Mammary epithelial cell (primary cell): ENCODE measurements around the gene TCF7L1.

Source experiments
- CTCF ChIP-seq, 2 donors: IDR thresholded peaks in 1 of 2; conservative IDR thresholded peaks in 1 of 2; 2 replicates each; pipeline ENCODE4 v1.5.1; 2011 to 2012; ENCODE audit warnings: inconsistent platforms in 2 of 2, low read length in 2 of 2, mild to moderate bottlenecking in 2 of 2, control low read depth in 1 of 2, low read depth in 1 of 2; ENCODE audit not compliant: insufficient read depth in 1 of 2; ENCODE audit errors: extremely low read depth in 1 of 2
- EZH2 ChIP-seq: IDR thresholded peaks from 2 replicates; pipeline ENCODE4 v1.6.1; 2012; ENCODE audit warnings: low read length, inconsistent platforms, borderline replicate concordance

DNA sequence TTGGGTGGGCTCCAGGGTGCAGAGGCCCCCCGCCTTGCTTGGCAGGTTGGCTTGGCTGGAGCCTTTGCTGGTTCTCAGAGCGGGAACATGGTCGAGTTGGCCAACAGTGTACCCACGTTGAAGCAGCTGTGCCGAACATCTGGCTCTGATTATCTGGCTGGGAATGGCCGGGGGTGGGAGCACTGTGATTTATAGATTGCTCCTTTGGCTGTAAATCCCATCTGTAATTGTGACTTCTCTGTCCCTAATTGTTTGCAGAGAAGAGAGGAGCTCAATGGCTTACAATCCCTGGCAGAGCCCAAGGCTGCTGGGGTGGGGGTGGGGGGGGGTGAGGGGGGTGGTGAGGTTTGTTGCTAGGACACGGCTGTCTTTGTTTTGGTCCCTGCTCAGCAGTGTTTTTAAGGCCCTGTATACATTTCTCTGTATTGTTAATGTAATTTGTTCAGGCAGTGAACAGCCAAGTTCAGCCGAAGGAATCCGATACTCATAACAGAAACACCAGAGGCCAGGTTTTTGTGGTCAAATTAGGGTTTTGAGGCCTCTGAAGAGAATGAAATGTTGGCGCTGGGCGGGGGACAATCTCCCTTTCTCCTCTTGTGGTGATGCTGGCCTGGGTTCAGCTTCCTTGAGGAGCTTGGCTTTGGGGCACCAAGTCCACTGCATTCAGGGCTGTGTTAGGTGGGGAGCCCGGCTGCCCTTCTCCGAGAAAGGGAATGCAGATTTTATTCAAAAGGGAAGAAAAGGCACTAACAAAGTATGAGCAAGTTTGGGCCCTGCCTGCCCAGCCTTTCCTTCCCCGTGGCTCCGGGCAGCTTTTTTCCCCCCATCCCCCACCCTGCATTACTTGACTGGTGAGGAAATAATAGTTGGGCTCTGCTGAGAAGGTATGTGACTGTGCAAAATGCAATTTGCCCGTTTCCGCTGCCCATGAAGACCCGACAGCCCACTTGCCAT lies 82.5 kb downstream of the TCF7L1 start:
- TF ChIP-seq CTCF (conservative IDR thresholded peaks at IDR 0.05 in 1 of 2, IDR thresholded peaks at IDR 0.05 in 1 of 2; ENCODE audit: extremely low read depth in 1 of 2, insufficient read depth in 1 of 2, low read depth in 1 of 2, low read length in 2 of 2) (no peak), EZH2 (no peak)
